ENCODE data around the gene CCDC82. TPM values are rescaled to one million over a fixed set of nuclear protein-coding genes. Genes with fewer than 3 reads are reported as not detected.
"Not testable (repeated sequence)": the region's sequence is repeated elsewhere in the genome, so short reads cannot be mapped to it uniquely, and the experiment has no call there.

CCDC82 gene
- 10 to 100 TPM; 13.6 to 23.6 TPM for total RNA-seq
- long read RNA-seq, full-length matches to known transcripts = 19 of 27 reads
- long read RNA-seq, partial matches to known transcripts = 3 of 27 reads
- long read RNA-seq, other reads (novel, unspliced or antisense) = 5 of 27 reads

- ATAC-seq (peak; percentile 98), DNase-seq (peak; percentile 97 to 99)
- intact Hi-C loops (cut with DNase I, micrococcal nuclease) = loop anchor here in 1 of 2 donors (10.0 kb wide), 1 partner anchor 555 kb away; no protein-coding TSS in a partner anchor
Measured at GRCh38 chr11:96389720-96390487, at the start of gene CCDC82, which contains the start of gene JRKL. Gene CCDC82 (minus strand): TSS chr11:96389912. CDS start chr11:96384747, 5,165 bp downstream. Gene JRKL (plus strand): TSS chr11:96390013. CDS start chr11:96390650, 637 bp downstream.

DNA sequence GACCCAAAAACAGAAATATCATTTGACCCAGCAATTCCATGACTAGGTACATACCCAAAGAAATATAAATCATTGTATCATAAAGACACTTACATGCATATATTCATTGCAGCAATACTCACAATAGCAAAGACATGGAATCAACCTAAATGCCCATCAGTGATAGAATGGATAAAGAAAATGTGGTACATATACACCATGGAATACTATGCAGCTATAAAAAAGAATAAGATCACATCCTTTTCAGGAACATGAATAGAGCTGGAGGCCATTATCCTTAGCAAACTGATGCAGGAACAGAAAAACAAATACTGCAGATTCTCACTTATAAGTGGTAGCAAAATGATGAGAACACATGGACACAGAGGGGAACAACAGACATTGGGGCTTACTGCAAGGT lies 42.9 kb upstream of the CCDC82 start:
- DNase-seq; intact Hi-C loops (cut with DNase I, micrococcal nuclease); ATAC-seq: not testable (repeated sequence)

DNA sequence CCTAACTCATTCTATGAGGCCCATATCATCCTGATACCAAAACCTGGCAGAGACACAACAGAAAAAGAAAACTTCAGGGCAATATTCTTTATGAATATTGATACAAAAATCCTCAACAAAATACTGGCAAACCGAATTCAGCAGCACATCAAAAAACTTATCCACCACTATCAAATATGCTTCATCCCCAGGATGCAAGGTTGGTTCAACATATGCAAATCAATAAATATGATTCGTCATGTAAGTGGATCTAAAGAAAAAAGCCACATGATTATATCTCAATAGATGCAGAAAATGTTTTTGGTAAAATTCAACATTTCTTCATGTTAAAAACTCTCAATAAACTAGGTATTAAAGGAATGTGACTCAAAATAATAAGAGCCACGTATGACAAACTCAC lies 41.0 kb upstream of the CCDC82 start:
- intact Hi-C loops (cut with DNase I, micrococcal nuclease) = no loop called here

GRCh38 chr11:96424693-96425092 lies 35.0 kb upstream of the CCDC82 start:
- DNase-seq (no peak), ATAC-seq (no peak)
- intact Hi-C loops (cut with DNase I, micrococcal nuclease) = loop anchor here in 1 of 2 donors (10.0 kb wide), 1 partner anchor 580 kb away; no protein-coding TSS in a partner anchor

More for the DNA sequence above, 41.0 kb upstream of the CCDC82 start:
- DNase-seq (no peak), ATAC-seq (no peak)

DNA sequence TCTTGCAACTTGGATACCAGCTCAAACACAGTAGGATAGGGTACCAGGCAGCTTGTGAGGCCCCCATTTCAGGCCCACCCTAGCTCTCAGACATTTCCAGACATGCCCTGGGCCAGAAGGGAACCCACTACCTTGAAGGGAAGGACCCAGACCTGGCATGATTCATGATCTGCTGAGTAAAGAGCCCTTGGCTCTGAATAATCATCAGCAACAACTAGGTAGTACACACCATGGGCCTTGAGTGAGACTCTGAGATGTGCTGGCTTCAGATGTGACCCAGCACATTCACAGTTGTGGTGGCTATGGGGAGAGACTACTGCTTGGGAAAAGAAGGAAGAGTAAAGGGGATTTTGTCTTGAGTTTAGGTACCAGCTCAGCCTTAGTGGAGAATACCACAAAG lies 23.7 kb upstream of the CCDC82 start:
- no peak for DNase-seq
- intact Hi-C loops (cut with DNase I, micrococcal nuclease) = no loop called here
- no peak for ATAC-seq

DNA sequence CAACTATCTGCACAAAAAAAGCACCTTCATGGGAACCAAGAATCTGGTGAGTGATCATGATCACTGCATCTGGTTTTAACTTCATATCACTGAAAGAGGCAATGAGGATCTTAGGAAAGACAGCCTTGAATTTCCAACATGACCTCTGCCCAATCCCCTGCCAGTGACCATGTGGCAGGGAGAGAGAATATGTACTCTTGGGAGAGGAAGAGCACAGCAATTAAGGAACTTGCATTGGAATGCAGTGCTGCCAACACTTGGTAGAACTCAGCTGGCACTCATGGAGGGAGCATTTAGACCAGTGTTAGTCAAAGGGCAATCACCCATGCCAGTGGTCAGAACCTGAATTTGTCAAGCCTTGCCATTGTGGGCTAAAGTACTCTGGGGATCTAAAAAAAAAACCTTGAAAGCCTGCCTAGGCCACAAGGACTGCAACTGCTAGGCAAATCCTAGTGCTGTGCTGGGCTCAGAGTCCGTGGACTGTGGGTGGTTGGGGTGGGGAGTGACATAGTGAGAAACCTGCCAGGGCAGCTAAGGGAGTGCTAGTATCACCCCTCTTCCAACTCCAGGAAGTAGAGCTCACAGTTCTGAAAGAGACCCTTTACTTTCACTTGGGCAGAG lies 23.2 kb upstream of the CCDC82 start:
- ATAC-seq (peak; percentile 64), DNase-seq (no peak)
- intact Hi-C loops (cut with DNase I, micrococcal nuclease) = no loop called here

- peak; percentile 23 for ATAC-seq
- DNase-seq; intact Hi-C loops (cut with DNase I, micrococcal nuclease): not testable (repeated sequence)
Measured at GRCh38 chr11:96411412-96411811, 21.7 kb upstream of the CCDC82 start.

DNA sequence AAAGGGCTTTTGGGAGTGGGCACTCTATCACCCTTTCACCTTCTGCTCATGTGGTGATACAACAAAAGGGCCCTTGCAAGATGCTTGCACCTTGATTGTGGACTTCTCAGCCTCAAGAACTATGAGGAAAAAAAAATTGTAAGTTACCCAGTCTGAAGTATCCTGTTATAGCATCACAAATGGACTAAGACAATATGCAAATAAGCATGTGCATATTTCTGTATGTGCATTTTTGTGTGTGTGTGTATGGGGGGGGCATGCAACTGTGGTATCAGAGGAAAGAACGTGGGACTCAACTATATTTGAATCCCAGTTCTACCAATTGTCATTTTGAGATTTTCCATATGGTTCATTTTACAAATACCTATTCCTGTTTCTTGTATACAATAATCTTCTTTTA lies 11.0 kb upstream of the CCDC82 start:
- intact Hi-C loops (cut with DNase I, micrococcal nuclease) = no loop called here
- DNase-seq (no peak), ATAC-seq (no peak)

- intact Hi-C loops (cut with DNase I, micrococcal nuclease) = loop anchor here in 1 of 2 donors (10.0 kb wide), 1 partner anchor 563 kb away; no protein-coding TSS in a partner anchor
- no peak for ATAC-seq
- no peak for DNase-seq
Measured at GRCh38 chr11:96397863-96398262, 8.2 kb upstream of the CCDC82 start.

DNA sequence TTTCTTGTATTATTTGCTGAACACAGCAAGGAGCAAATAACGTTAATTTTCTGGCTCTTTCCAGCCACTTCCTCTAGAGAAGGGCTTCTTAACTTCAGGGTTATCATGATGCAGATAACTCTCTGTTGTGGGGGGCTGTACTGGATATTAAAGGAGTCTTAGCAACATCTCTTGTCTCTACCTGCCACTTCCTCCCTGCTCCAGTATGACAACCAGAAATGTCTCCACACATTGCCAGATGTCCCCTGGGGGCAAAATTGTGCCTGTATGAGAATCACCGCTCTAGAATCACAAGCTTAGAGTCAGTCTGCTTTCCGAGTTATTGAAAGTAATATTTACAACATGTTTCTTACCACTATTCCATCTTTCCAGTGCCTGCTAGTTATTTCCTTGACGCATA lies 6.9 kb upstream of the CCDC82 start:
- DNase-seq (no peak), ATAC-seq (no peak)
- intact Hi-C loops (cut with DNase I, micrococcal nuclease) = loop anchor here in 1 of 2 donors (10.0 kb wide), 1 partner anchor 562 kb away; no protein-coding TSS in a partner anchor

- ATAC-seq (no peak), DNase-seq (no peak)
- intact Hi-C loops (cut with DNase I, micrococcal nuclease) = loop anchor here in 1 of 2 donors (10.0 kb wide), 1 partner anchor 560 kb away; no protein-coding TSS in a partner anchor
Measured at GRCh38 chr11:96394773-96395172, 5.1 kb upstream of the CCDC82 start.

DNA sequence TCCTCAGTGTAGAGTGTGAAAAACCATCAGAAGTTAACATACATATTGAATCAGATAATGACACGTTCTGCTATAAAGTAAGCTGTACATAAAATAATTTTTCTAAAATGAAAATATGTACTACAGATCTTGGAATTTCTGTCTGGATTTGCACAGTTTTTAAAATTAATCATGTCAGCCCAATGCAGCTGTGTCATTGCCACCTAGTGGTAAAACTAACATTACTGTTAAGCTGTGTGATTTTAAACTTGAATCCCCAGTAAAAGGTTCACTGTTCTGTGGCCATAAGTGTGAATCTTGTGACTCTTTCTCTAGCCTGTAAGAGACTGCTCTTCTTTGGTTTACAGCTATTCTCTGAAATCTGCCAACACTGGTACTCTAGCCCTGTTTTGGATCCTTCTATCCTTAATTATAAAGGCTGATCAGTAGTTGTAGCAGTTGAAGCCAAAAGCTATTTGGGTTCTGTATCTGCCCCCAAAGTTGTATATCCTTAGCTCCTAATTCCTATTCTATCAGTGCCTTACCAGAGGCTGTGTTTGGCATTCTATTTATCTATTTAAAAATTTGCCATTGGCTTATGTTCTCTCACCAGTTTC lies 4.1 kb upstream of the CCDC82 start:
- no peak for DNase-seq
- intact Hi-C loops (cut with DNase I, micrococcal nuclease) = loop anchor here in 1 of 2 donors (10.0 kb wide), 1 partner anchor 559 kb away; no protein-coding TSS in a partner anchor
- ATAC-seq = no peak

DNA sequence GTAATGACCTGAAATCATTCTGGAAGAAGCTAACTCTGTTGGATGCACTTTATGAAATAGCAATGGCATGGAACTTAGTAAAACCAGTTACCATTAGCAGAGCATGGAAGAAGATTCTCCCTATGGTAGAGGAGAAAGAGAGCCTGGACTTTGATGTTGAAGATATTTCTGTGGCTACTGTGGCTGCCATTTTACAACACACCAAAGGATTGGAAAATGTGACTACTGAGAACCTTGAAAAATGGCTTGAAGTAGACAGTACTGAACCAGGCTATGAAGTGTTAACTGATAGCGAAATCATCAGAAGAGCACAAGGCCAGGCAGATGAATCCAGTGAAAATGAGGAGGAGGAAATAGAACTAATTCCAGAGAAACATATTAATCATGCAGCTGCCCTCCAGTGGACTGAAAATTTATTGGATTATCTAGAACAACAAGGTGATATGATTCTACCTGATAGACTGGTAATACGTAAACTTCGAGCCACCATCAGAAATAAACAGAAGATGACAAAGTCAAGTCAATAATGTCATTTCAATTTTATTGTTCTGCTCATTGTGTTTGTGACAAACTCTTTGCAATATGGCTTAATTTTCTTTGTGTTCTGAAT lies 2.1 kb upstream of the CCDC82 start:
- DNase-seq (no peak), ATAC-seq (no peak)
- intact Hi-C loops (cut with DNase I, micrococcal nuclease) = loop anchor here in 1 of 2 donors (10.0 kb wide), 1 partner anchor 557 kb away; no protein-coding TSS in a partner anchor

GRCh38 chr11:96390488-96390792 lies 728 bp upstream of the CCDC82 start:
- ATAC-seq (peak; percentile 28), DNase-seq (no peak)
- intact Hi-C loops (cut with DNase I, micrococcal nuclease) = loop anchor here in 1 of 2 donors (10.0 kb wide), 1 partner anchor 556 kb away; no protein-coding TSS in a partner anchor

GRCh38 chr11:96388891-96389719 lies 607 bp downstream of the CCDC82 start:
- intact Hi-C loops (cut with DNase I, micrococcal nuclease) = no loop called here
- DNase-seq = no peak

DNA sequence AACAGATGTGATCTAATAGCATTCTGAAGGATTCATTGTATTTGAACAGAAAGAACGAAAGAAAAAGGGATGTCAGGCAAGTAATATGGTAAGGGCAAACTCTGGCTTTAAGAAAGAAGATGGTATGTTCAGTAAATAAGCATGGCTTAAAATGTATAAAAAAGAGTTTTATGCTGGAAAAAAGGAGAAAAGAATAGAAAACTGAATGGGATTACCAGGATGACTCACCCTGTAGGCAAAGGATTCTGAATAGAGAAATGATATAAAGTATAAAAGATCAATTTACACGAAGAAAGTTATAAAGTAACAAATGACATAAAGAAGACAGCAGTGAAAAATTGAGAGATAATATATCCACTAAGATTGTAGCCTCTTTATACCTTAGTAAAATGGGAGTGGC lies 4.5 kb downstream of the CCDC82 start:
- ATAC-seq (no peak), DNase-seq (no peak)
- intact Hi-C loops (cut with DNase I, micrococcal nuclease) = no loop called here

More at GRCh38 chr11:96388891-96389719, 607 bp downstream of the CCDC82 start:
- peak; percentile 60 for ATAC-seq

GRCh38 chr11:96384156-96384555 lies 5.6 kb downstream of the CCDC82 start:
- ATAC-seq (no peak), DNase-seq (no peak)
- intact Hi-C loops (cut with DNase I, micrococcal nuclease) = no loop called here

DNA sequence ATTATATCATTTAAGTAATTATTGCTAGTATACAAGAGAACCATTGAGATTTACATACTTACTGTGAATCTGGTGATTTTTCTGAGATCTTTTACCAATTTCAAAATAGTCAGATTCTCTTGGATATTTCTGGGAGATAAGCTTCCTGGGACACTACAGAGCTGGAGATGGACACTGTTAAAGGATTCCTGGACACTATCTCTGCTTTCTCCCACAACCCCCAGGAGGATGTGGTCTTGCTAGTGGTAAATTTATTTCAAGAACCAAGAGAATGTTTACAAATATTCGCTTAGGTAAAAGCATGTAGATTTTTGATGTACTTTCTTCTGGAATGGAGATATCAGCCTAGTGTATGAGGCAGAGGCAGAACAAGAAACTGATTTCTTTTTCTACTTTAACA lies 12.9 kb downstream of the CCDC82 start:
- intact Hi-C loops (cut with DNase I, micrococcal nuclease) = no loop called here
- DNase-seq = no peak
- ATAC-seq = no peak
